Tracheal epithelial cell (primary cell): ENCODE data around the gene IL17F. TPM values are rescaled to one million over a fixed set of nuclear protein-coding genes. Genes with fewer than 3 reads are reported as not detected.

Source experiments
- total RNA-seq: library from RNA; depleted of rRNA; stranded (reverse); fragments of >200 nt; gene quantifications from 2 replicates; pipeline ENCODE4 v1.2.1, GENCODE V29; 2014

Gene IL17F
- total RNA-seq, result not detected in 2 replicates

DNA sequence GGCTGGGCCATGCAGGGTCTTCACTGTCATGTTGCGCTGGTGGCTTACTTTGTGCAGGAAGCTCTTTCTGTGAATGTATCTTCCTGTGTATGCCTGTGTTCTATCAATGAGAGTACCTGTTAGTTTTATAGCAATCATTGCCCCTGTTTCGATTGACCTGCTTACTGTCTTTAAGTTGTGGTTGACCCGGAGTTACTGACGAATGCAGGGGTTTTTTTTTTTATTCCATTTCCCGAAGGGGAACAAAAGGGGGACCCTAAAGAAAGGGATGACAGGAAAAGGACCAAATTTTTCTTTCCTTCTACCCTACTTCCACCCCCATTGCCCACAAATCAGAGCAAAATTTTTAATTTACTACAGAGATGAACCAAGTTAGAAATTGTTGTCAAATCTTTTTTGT is at the start of gene IL17F:
TSS of gene IL17F (minus strand) at position 101 of the 400 bp plus-strand sequence. CDS start at position 30, 71 bp downstream.

DNA sequence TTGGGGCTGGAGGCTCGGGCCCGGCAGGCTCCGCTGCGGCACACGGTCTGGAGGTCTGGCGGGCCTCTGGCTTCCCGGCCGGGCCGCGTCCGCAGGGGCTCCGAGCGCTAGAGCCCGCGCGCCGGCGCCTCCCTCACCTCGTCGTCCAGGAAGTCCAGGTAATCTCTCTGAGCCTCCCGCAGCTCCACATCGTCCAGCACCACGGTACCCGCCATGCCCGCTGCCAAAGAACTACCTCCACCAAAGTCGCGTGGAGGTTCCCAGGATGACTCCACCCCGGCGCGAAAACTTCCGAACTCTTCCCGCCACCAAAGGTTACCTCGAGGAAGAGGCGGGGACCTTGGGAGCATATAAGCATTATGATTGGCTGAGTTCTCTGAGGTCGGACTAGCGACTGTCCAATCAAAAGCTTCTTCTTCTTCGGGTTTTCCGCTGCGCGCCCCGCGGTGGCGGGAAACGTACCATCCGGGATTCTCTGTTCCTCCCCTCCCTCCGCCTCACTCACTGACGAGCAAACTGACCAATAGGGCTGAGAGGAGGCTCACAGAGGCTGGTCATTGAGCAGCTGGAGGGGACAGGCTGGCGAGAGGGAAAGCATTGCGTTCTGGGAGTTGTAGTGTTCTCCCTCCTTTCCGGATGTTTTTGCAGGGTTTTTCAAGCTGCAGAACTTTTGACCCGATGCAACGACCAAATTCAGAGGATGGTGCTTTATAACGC is 40.3 kb upstream of the IL17F start, which contains the start of gene MCM3:
TSS of gene MCM3 (minus strand) at position 283 of the 717 bp plus-strand sequence. CDS start at position 215, 68 bp downstream.

Other genes with a start within 250 kb of the IL17F start
- under 0.01 and 2.4 TPM in 2 replicates for gene PKHD1, start 156.9 kb downstream of the IL17F start, total RNA-seq
- gene IL17A, start 58.1 kb downstream of the IL17F start, total RNA-seq, result not detected in 2 replicates
- gene MCM3, start 40.2 kb upstream of the IL17F start, total RNA-seq, result 20.7 and 24.8 TPM in 2 replicates
- gene PAQR8, start 117.7 kb upstream of the IL17F start, total RNA-seq, result 0.96 and 1.7 TPM in 2 replicates
- gene EFHC1, start 175.8 kb upstream of the IL17F start, total RNA-seq, result 4.9 and 8.7 TPM in 2 replicates